Endothelial cell of umbilical vein (primary cell): ENCODE measurements around the gene GLI3.

Experiments used
- EZH2 ChIP-seq: IDR thresholded peaks from 2 replicates; pipeline ENCODE4 v1.6.1; 2012; ENCODE audit warnings: borderline replicate concordance, low read depth, mild to moderate bottlenecking, moderate library complexity, low read length, inconsistent platforms; ENCODE audit not compliant: severe bottlenecking
- POLR2A ChIP-seq: IDR thresholded peaks from 2 replicates; pipeline ENCODE4 v1.6.1; 2012; ENCODE audit warnings: low read depth, mild to moderate bottlenecking, control low read depth, low read length

DNA sequence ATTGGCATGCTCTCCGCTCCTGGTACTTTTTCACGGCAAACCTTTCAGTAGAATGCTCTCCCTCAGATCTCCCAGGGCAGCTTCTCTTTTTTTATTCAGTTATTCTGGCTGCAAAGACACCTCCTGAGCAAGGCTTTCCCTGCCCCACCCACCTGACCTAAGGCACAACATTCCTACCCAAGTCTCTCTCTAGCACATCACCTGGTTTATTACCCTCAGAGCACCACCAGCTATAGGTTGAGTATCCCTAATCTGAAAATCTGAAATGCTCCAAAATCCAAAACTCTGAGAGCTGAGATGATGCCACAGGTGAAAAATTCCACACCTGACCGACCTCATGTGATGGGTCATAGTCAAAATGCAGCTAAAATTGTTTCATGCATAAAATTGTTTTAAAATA, 99.6 kb downstream of the GLI3 start:
- TF ChIP-seq EZH2 (no peak), POLR2A (no peak)
